ENCODE results near the gene ING3. TPM values are rescaled to one million over a fixed set of nuclear protein-coding genes. Genes with fewer than 3 reads are reported as not detected.

Gene ING3
- polyA plus RNA-seq, 1 donor from 2014 or later: 19.7 TPM

DNA sequence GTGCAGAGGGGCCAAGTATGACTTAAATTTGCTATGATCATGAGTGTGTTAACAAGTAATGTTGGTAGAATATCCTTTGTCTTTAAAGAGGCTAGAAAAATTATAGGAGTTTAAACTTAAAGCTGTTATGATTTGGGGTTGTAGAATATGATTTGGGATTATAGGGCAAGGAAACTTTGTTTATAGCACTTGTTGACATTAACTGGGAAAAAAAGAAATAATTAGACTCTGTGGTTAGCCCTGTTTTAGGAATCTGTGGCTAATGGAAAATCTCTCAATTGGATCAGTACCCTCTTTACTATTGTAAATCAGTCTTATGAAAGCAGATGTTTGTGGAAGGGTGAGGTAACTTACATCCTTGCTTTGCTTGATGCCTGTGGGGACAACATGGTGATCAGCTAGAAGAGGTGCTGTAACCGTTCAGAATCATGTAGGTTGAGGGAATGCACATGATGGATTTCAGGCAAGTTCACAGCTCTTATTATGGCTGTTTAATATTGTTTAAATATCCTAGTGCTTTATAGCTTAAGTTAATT lies 11.1 kb downstream of the ING3 start:
- Histone ChIP-seq H3F3A (ENCODE audit: insufficient read depth, low read length, poor library complexity, severe bottlenecking) (no peaks in the 10 kb centered on the region), H3K27me3 (ENCODE audit: insufficient read depth, low read depth, low read length) (no peaks in the 10 kb centered on the region), H3K9me2 (ENCODE audit: insufficient read depth, low read length) (no peaks in the 10 kb centered on the region), H3K4me2 (ENCODE audit: low read length) (no peak overlapping the region), H4K20me1 (ENCODE audit: insufficient read depth) (no peaks in the 10 kb centered on the region), H3K4me3 (ENCODE audit: low read length) (no peak overlapping the region), H3K36me3 (ENCODE audit: insufficient read depth, low read length) (no peaks in the 10 kb centered on the region), H3K9me3 (ENCODE audit: low read length) (no peaks in the 10 kb centered on the region), H3K9ac (ENCODE audit: low read length) (no peak overlapping the region), H3K79me2 (replicated peaks; ENCODE audit: insufficient read depth, low read length) (no peaks in the 10 kb centered on the region), H2AFZ (ENCODE audit: low read depth, low read length) (no peak overlapping the region), H3K27ac (ENCODE audit: low read length) (no peak overlapping the region)
- TF ChIP-seq REST (IDR thresholded peaks at IDR 0.05; ENCODE audit: borderline replicate concordance) (no peak), SMC3 (conservative IDR thresholded peaks at IDR 0.05; ENCODE audit: poor library complexity) (no peak), POLR2AphosphoS5 (IDR thresholded peaks at IDR 0.05) (no peak), TAF1 (IDR thresholded peaks at IDR 0.05; ENCODE audit: low read depth) (no peak), RAD21 (conservative IDR thresholded peaks at IDR 0.05) (no peak), EP300 (conservative IDR thresholded peaks at IDR 0.05; ENCODE audit: poor library complexity, severe bottlenecking) (no peak), MXI1 (conservative IDR thresholded peaks at IDR 0.05; ENCODE audit: poor library complexity, severe bottlenecking) (no peak), CTCF (IDR thresholded peaks at IDR 0.05; ENCODE audit: poor library complexity, severe bottlenecking) (no peak), EZH2 (IDR thresholded peaks at IDR 0.05; ENCODE audit: borderline replicate concordance, insufficient read depth, low read length, poor library complexity, severe bottlenecking) (no peak)

- no peaks in the 10 kb centered on the region for H3K9me2 ChIP-seq (ENCODE audit: insufficient read depth, low read length)
- no peaks in the 10 kb centered on the region for H3K9me3 ChIP-seq (ENCODE audit: low read length)
- no peaks in the 10 kb centered on the region for H3F3A ChIP-seq (ENCODE audit: insufficient read depth, low read length, poor library complexity, severe bottlenecking)
- no peaks in the 10 kb centered on the region for H4K20me1 ChIP-seq (ENCODE audit: insufficient read depth)
- no peak overlapping the region for H2AFZ ChIP-seq (ENCODE audit: low read depth, low read length)
- no peaks in the 10 kb centered on the region for H3K36me3 ChIP-seq (ENCODE audit: insufficient read depth, low read length)
- H3K27me3 ChIP-seq (ENCODE audit: insufficient read depth, low read depth, low read length): no peaks in the 10 kb centered on the region
- no peak overlapping the region for H3K4me2 ChIP-seq (ENCODE audit: low read length)
- no peak overlapping the region for H3K4me3 ChIP-seq (ENCODE audit: low read length)
- H3K79me2 ChIP-seq (replicated peaks; ENCODE audit: insufficient read depth, low read length): no peaks in the 10 kb centered on the region
- TF ChIP-seq RAD21 (conservative IDR thresholded peaks at IDR 0.05) (no peak), EZH2 (IDR thresholded peaks at IDR 0.05; ENCODE audit: borderline replicate concordance, insufficient read depth, low read length, poor library complexity, severe bottlenecking) (no peak)
- H3K9ac ChIP-seq (ENCODE audit: low read length): no peak overlapping the region
- no peak overlapping the region for H3K27ac ChIP-seq (ENCODE audit: low read length)
These were observed 13.5 kb downstream of the ING3 start for GRCh38 chr7:120964088-120964487.

Measured in neural cell (in vitro differentiated cells).